Trophoblast cell (in vitro differentiated cells and primary cell): ENCODE results near the gene KSR1.

Experiments used
- DNase-seq, 2 donors: peaks; one replicate each; pipeline ENCODE4 v3.0.0-alpha.2; 2016
- H2AFZ ChIP-seq: 2 replicates; pipeline ENCODE4 v1.6.1; 2013; ENCODE audit warnings: low read length, moderate library complexity, mild to moderate bottlenecking; ENCODE audit not compliant: insufficient read depth, poor library complexity
- H2AK5ac ChIP-seq: 2 replicates; pipeline ENCODE4 v1.6.1; 2013; ENCODE audit warnings: mild to moderate bottlenecking, low read length
- H2BK120ac ChIP-seq: 2 replicates; pipeline ENCODE4 v1.6.1; 2013; ENCODE audit warnings: low read length, mild to moderate bottlenecking, moderate library complexity; ENCODE audit not compliant: insufficient read depth, poor library complexity
- H2BK12ac ChIP-seq: 2 replicates; pipeline ENCODE4 v1.6.1; 2013; ENCODE audit warnings: mild to moderate bottlenecking, low read length, moderate library complexity
- H2BK5ac ChIP-seq: 2 replicates; pipeline ENCODE4 v1.6.1; 2013; ENCODE audit warnings: low read length, low read depth, moderate library complexity, mild to moderate bottlenecking; ENCODE audit not compliant: poor library complexity
- H3K14ac ChIP-seq: 2 replicates; pipeline ENCODE4 v1.6.1; 2013; ENCODE audit warnings: mild to moderate bottlenecking, low read length
- H3K18ac ChIP-seq: 2 replicates; pipeline ENCODE4 v1.6.1; 2013; ENCODE audit warnings: mild to moderate bottlenecking, low read length
- H3K23ac ChIP-seq: 2 replicates; pipeline ENCODE4 v1.6.1; 2013; ENCODE audit warnings: low read length
- H3K27ac ChIP-seq: 2 replicates; pipeline ENCODE4 v1.5.1; 2013; ENCODE audit warnings: low read depth, mild to moderate bottlenecking, inconsistent platforms, low read length, moderate library complexity
- H3K27me3 ChIP-seq: 2 replicates; pipeline ENCODE4 v1.6.1; 2013; ENCODE audit warnings: inconsistent platforms, mild to moderate bottlenecking, low read length, moderate library complexity; ENCODE audit not compliant: insufficient read depth
- H3K36me3 ChIP-seq, 2 experiments: 1 replicate in 1 of 2; 2 replicates in 1 of 2; pipeline ENCODE4 v1.6.1; 2013; ENCODE audit warnings: low read length in 2 of 2, mild to moderate bottlenecking in 2 of 2, moderate library complexity in 1 of 2; ENCODE audit not compliant: insufficient read depth in 2 of 2, control insufficient read depth in 1 of 2
- H3K4ac ChIP-seq: 2 replicates; pipeline ENCODE4 v1.6.1; 2013; ENCODE audit warnings: low read depth, mild to moderate bottlenecking, low read length, moderate library complexity
- H3K4me1 ChIP-seq, 2 experiments: 1 replicate in 1 of 2; 2 replicates in 1 of 2; pipeline ENCODE4 v1.6.1; 2013; ENCODE audit warnings: low read length in 2 of 2, mild to moderate bottlenecking in 2 of 2, moderate library complexity in 1 of 2; ENCODE audit not compliant: insufficient read depth in 2 of 2, control insufficient read depth in 1 of 2
- H3K4me2 ChIP-seq: 2 replicates; pipeline ENCODE4 v1.6.1; 2013; ENCODE audit warnings: inconsistent platforms, mild to moderate bottlenecking, low read length, moderate library complexity
- H3K4me3 ChIP-seq: 2 replicates; pipeline ENCODE4 v1.5.1; 2013; ENCODE audit warnings: mild to moderate bottlenecking, low read depth, low read length, inconsistent platforms
- H3K79me1 ChIP-seq: one replicate; pipeline ENCODE4 v1.6.1; 2013; ENCODE audit warnings: low read length
- H3K79me2 ChIP-seq: 2 replicates; pipeline ENCODE4 v1.6.1; 2013; ENCODE audit warnings: low read length, mild to moderate bottlenecking; ENCODE audit not compliant: control insufficient read depth, insufficient read depth, poor library complexity
- H3K9ac ChIP-seq: 2 replicates; pipeline ENCODE4 v1.6.1; 2013; ENCODE audit warnings: mild to moderate bottlenecking, low read length
- H3K9me3 ChIP-seq: 2 replicates; pipeline ENCODE4 v1.6.1; 2013; ENCODE audit warnings: low read depth, mild to moderate bottlenecking, control low read depth, inconsistent platforms, low read length; ENCODE audit not compliant: insufficient read depth
- H4K12ac ChIP-seq: 2 replicates; pipeline ENCODE4 v1.6.1; 2013; ENCODE audit warnings: low read depth, mild to moderate bottlenecking, low read length, moderate library complexity
- H4K8ac ChIP-seq: 2 replicates; pipeline ENCODE4 v1.6.1; 2013; ENCODE audit warnings: low read depth, mild to moderate bottlenecking, low read length, moderate library complexity
- H4K91ac ChIP-seq: one replicate; pipeline ENCODE4 v1.6.1; 2013; ENCODE audit warnings: low read depth, mild to moderate bottlenecking, low read length, moderate library complexity
- WGBS: extraction: QIAGEN DNeasy Blood & Tissue Kit; methylation state at CpG from one replicate; pipeline ENCODE4 v1.1.7; 2013; ENCODE audit warnings: missing lambda C conversion rate; ENCODE audit not compliant: insufficient read length, insufficient coverage; ENCODE audit errors: extremely low coverage; 5-methylcytosine and 5-hydroxymethylcytosine counted together

Gene KSR1

GRCh38 chr17:27582696-27583095 lies 126.4 kb downstream of the KSR1 start:
- Histone ChIP-seq H3K4me2 (no peak overlapping the region), H3K27me3 (no peaks in the 10 kb centered on the region), H2BK12ac (peak overlapping the region; percentile 63), H2BK120ac (no peak overlapping the region), H3K4me1 (peaks cover 45 to 53% of the 10 kb centered on the region in 2 experiments), H3K4me3 (no peak overlapping the region), H3K27ac (no peak overlapping the region), H3K79me1 (peaks cover 53% of the 10 kb centered on the region), H2AFZ (no peak overlapping the region), H3K79me2 (peaks cover 7% of the 10 kb centered on the region), H3K14ac (no peak overlapping the region), H4K8ac (no peak overlapping the region), H3K4ac (no peak overlapping the region), H3K18ac (peak overlapping the region; percentile 14), H3K9ac (no peak overlapping the region), H4K12ac (no peak overlapping the region), H2BK5ac (no peak overlapping the region), H3K9me3 (no peaks in the 10 kb centered on the region), H3K23ac (no peak overlapping the region), H4K91ac (peak overlapping the region; percentile 21), H2AK5ac (peak overlapping the region; percentile 65), H3K36me3 (peaks cover 15 to 16% of the 10 kb centered on the region in 2 experiments)
- WGBS: no CpG with 5 or more reads among the region's 18 CpGs
- no peak for DNase-seq

- no CpG with 5 or more reads among the region's 9 CpGs for WGBS
Observed at GRCh38 chr17:27585153-27585681, 129.0 kb downstream of the KSR1 start.

GRCh38 chr17:27585792-27586191 lies 129.5 kb downstream of the KSR1 start:
- H3K9ac ChIP-seq: no peak overlapping the region
- H3K23ac ChIP-seq: no peak overlapping the region
- H4K91ac ChIP-seq: peak overlapping the region; percentile 98
- H2BK5ac ChIP-seq: peak overlapping the region; percentile 75
- WGBS: no CpG with 5 or more reads among the region's 5 CpGs
- peak overlapping the region; percentile 91 for H2BK120ac ChIP-seq
- peaks cover 42% of the 10 kb centered on the region for H3K79me1 ChIP-seq
- peak overlapping the region; percentile 4 for H2AFZ ChIP-seq
- H3K4me3 ChIP-seq: no peak overlapping the region
- peak overlapping the region; percentile 76 for H4K8ac ChIP-seq
- H3K9me3 ChIP-seq: no peaks in the 10 kb centered on the region
- H3K4me2 ChIP-seq: peak overlapping the region; percentile 29
- peaks cover 3% of the 10 kb centered on the region for H3K79me2 ChIP-seq
- peak overlapping the region; percentile 54 for H4K12ac ChIP-seq
- H2BK12ac ChIP-seq: peak overlapping the region; percentile 94
- H3K27ac ChIP-seq: peak overlapping the region; percentile 86
- H3K14ac ChIP-seq: peak overlapping the region; percentile 84
- H3K36me3 ChIP-seq: peaks cover 26 to 28% of the 10 kb centered on the region in 2 experiments
- H3K4ac ChIP-seq: peak overlapping the region; percentile 88
- peak overlapping the region; percentile 58 for H3K18ac ChIP-seq
- DNase-seq: no peak
- H3K4me1 ChIP-seq: peaks cover 25 to 33% of the 10 kb centered on the region in 2 experiments
- H3K27me3 ChIP-seq: no peaks in the 10 kb centered on the region
- H2AK5ac ChIP-seq: peak overlapping the region; percentile 78

More at GRCh38 chr17:27585153-27585681, 129.0 kb downstream of the KSR1 start:
- H2BK12ac ChIP-seq: peak overlapping the region; percentile 94
- peak; percentile 75 to 76 for DNase-seq
- peaks cover 3% of the 10 kb centered on the region for H3K79me2 ChIP-seq
- H3K9me3 ChIP-seq: no peaks in the 10 kb centered on the region
- H2BK120ac ChIP-seq: peak overlapping the region; percentile 91
- no peak overlapping the region for H3K9ac ChIP-seq
- H3K23ac ChIP-seq: no peak overlapping the region
- peak overlapping the region; percentile 86 for H3K27ac ChIP-seq
- H3K36me3 ChIP-seq: peaks cover 25 to 26% of the 10 kb centered on the region in 2 experiments
- H2AFZ ChIP-seq: no peak overlapping the region
- H3K18ac ChIP-seq: peak overlapping the region; percentile 58
- peak overlapping the region; percentile 84 for H3K14ac ChIP-seq
- no peaks in the 10 kb centered on the region for H3K27me3 ChIP-seq
- peaks cover 43% of the 10 kb centered on the region for H3K79me1 ChIP-seq
- H4K12ac ChIP-seq: peak overlapping the region; percentile 54
- H3K4ac ChIP-seq: peak overlapping the region; percentile 88
- H2AK5ac ChIP-seq: peak overlapping the region; percentile 78
- H4K8ac ChIP-seq: peak overlapping the region; percentile 76
- peak overlapping the region; percentile 98 for H4K91ac ChIP-seq
- H3K4me1 ChIP-seq: peaks cover 28 to 35% of the 10 kb centered on the region in 2 experiments
- H3K4me2 ChIP-seq: no peak overlapping the region
- peak overlapping the region; percentile 75 for H2BK5ac ChIP-seq
- no peak overlapping the region for H3K4me3 ChIP-seq

GRCh38 chr17:27586203-27586721 lies 130.0 kb downstream of the KSR1 start:
- H3K14ac ChIP-seq: peak overlapping the region; percentile 91
- peak overlapping the region; percentile 87 for H3K18ac ChIP-seq
- H4K91ac ChIP-seq: peak overlapping the region; percentile 98
- H3K27me3 ChIP-seq: no peaks in the 10 kb centered on the region
- peak overlapping the region; percentile 35 for H4K12ac ChIP-seq
- DNase-seq: peak; percentile 74 to 76
- peak overlapping the region; percentile 88 for H3K4ac ChIP-seq
- H3K4me1 ChIP-seq: peaks cover 25 to 33% of the 10 kb centered on the region in 2 experiments
- peaks cover 26 to 28% of the 10 kb centered on the region in 2 experiments for H3K36me3 ChIP-seq
- no peak overlapping the region for H3K9ac ChIP-seq
- no peak overlapping the region for H3K23ac ChIP-seq
- WGBS: no CpG with 5 or more reads among the region's 8 CpGs
- peak overlapping the region; percentile 91 for H2BK120ac ChIP-seq
- peak overlapping the region; percentile 92 for H2BK5ac ChIP-seq
- H2AFZ ChIP-seq: peak overlapping the region; percentile 35
- H4K8ac ChIP-seq: peak overlapping the region; percentile 78
- H3K27ac ChIP-seq: peak overlapping the region; percentile 86
- peaks cover 3% of the 10 kb centered on the region for H3K79me2 ChIP-seq
- peaks cover 39% of the 10 kb centered on the region for H3K79me1 ChIP-seq
- peak overlapping the region; percentile 94 for H2BK12ac ChIP-seq
- peak overlapping the region; percentile 35 for H3K4me2 ChIP-seq
- no peaks in the 10 kb centered on the region for H3K9me3 ChIP-seq
- H2AK5ac ChIP-seq: peak overlapping the region; percentile 78
- no peak overlapping the region for H3K4me3 ChIP-seq
